ENCODE results near the gene ETV3. TPM values are rescaled to one million over a fixed set of nuclear protein-coding genes. Genes with fewer than 3 reads are reported as not detected.

The ETV3 gene
- total RNA-seq, 1 experiment from 2014 or later: 36.3 TPM

DNA sequence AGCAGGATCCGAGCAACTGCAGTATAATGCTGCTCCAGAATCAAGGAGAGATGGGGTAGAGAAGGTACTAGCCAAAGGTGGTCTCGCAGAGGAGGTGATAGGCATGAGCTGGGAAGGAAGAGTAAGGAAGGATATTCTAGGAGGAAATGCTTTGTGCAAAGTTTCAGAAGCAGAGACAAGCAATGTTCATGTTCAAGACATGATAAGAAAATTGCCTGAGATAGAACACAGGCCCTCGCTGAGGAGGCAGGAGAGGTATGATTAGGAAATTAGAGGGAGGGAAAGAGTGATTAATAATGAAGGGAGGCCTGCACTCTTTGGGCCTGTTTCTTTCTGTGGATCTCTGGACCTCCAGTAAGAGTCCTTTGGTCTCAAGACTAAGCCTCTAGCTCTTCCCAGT lies 12.9 kb upstream of the ETV3 start:
- H3K9me3 ChIP-seq (ENCODE audit: control insufficient read depth, low read depth, low read length): no peaks in the 10 kb centered on the region
- no peaks in the 10 kb centered on the region for H3K79me2 ChIP-seq (ENCODE audit: insufficient read depth, low read length)
- no peak overlapping the region for H2BK12ac ChIP-seq (ENCODE audit: insufficient read length, low read depth, low read length)
- H3K9ac ChIP-seq (ENCODE audit: extremely low read depth, insufficient read length, low read length): no peak overlapping the region
- peaks cover 3% of the 10 kb centered on the region for H3K27me3 Mint-ChIP-seq (ENCODE audit: low read depth)
- H3K4me1 ChIP-seq (ENCODE audit: insufficient read depth, low read length): no peaks in the 10 kb centered on the region
- H4K8ac ChIP-seq (replicated peaks; ENCODE audit: insufficient read length, low read depth, low read length): no peak overlapping the region
- WGBS (ENCODE audit: extremely low coverage, insufficient read length, low lambda C conversion rate): no CpG with 5 or more reads among the region's 3 CpGs
- H3K27ac ChIP-seq (ENCODE audit: insufficient read length, low read depth, low read length): no peak overlapping the region
- H3K27ac Mint-ChIP-seq: no peak overlapping the region
- H4K20me1 ChIP-seq (ENCODE audit: control insufficient read depth, insufficient read depth, insufficient read length): no peaks in the 10 kb centered on the region
- H2AFZ ChIP-seq (ENCODE audit: low read length): no peak overlapping the region
- H2BK20ac ChIP-seq (ENCODE audit: low read depth, low read length, poor library complexity, severe bottlenecking): no peak overlapping the region
- no peak overlapping the region for H2BK15ac ChIP-seq (ENCODE audit: low read depth, low read length)
- peaks cover 30% of the 10 kb centered on the region in 2 experiments for H3K4me1 Mint-ChIP-seq
- no peaks in the 10 kb centered on the region for H3K36me3 Mint-ChIP-seq (ENCODE audit: insufficient read depth in 1 of 3, low read depth in 3 of 3)
- no peaks in the 10 kb centered on the region for H3K23me2 ChIP-seq (ENCODE audit: insufficient read length, low read depth, low read length, poor library complexity, severe bottlenecking)
- H2AK5ac ChIP-seq (ENCODE audit: insufficient read length, low read length): no peak overlapping the region
- no peaks in the 10 kb centered on the region for H3K79me1 ChIP-seq (ENCODE audit: insufficient read depth, low read depth, low read length, poor library complexity, severe bottlenecking)
- no peak overlapping the region for H3K14ac ChIP-seq (ENCODE audit: insufficient read depth, low read length)
- H4K5ac ChIP-seq (ENCODE audit: insufficient read length, low read depth, low read length): no peak overlapping the region
- no peak for DNase-seq
- no peak overlapping the region for H4K91ac ChIP-seq (ENCODE audit: insufficient read length, low read depth, low read length)
- H3K56ac ChIP-seq (ENCODE audit: insufficient read length, low read depth, low read length): no peak overlapping the region
- H3T11ph ChIP-seq (ENCODE audit: low read length): no peak overlapping the region
- no peak overlapping the region for H3K4ac ChIP-seq (ENCODE audit: low read depth, low read length)
- H3K23ac ChIP-seq (ENCODE audit: insufficient read length, low read depth, low read length): no peak overlapping the region
- no peak overlapping the region for H3K4me2 ChIP-seq (ENCODE audit: insufficient read depth, insufficient read length, low read length)
- no peak overlapping the region for H2BK120ac ChIP-seq (ENCODE audit: low read depth, low read length, poor library complexity, severe bottlenecking)
- H3K27me3 ChIP-seq (ENCODE audit: insufficient read depth, low read length): no peaks in the 10 kb centered on the region
- H3K9me3 Mint-ChIP-seq: no peaks in the 10 kb centered on the region
- TF ChIP-seq, protein P1, sequence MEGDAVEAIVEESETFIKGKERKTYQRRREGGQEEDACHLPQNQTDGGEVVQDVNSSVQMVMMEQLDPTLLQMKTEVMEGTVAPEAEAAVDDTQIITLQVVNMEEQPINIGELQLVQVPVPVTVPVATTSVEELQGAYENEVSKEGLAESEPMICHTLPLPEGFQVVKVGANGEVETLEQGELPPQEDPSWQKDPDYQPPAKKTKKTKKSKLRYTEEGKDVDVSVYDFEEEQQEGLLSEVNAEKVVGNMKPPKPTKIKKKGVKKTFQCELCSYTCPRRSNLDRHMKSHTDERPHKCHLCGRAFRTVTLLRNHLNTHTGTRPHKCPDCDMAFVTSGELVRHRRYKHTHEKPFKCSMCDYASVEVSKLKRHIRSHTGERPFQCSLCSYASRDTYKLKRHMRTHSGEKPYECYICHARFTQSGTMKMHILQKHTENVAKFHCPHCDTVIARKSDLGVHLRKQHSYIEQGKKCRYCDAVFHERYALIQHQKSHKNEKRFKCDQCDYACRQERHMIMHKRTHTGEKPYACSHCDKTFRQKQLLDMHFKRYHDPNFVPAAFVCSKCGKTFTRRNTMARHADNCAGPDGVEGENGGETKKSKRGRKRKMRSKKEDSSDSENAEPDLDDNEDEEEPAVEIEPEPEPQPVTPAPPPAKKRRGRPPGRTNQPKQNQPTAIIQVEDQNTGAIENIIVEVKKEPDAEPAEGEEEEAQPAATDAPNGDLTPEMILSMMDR (conservative IDR thresholded peaks at IDR 0.05): no peak
- H2BK5ac ChIP-seq (ENCODE audit: insufficient read length, low read length): no peak overlapping the region
- no peak overlapping the region for H3K4me3 Mint-ChIP-seq
- no peak overlapping the region for H3K18ac ChIP-seq (ENCODE audit: insufficient read length, low read depth, low read length)
